ENCODE measurements around the gene CRYBG1. TPM values are rescaled to one million over a fixed set of nuclear protein-coding genes. Genes with fewer than 3 reads are reported as not detected.

CRYBG1 gene
- total and polyA plus RNA-seq, 2 of the 13 experiments (the other 11 are each of a cell fraction or from before 2014, with no cell fraction given) = 10.1 to 21.9 TPM

DNA sequence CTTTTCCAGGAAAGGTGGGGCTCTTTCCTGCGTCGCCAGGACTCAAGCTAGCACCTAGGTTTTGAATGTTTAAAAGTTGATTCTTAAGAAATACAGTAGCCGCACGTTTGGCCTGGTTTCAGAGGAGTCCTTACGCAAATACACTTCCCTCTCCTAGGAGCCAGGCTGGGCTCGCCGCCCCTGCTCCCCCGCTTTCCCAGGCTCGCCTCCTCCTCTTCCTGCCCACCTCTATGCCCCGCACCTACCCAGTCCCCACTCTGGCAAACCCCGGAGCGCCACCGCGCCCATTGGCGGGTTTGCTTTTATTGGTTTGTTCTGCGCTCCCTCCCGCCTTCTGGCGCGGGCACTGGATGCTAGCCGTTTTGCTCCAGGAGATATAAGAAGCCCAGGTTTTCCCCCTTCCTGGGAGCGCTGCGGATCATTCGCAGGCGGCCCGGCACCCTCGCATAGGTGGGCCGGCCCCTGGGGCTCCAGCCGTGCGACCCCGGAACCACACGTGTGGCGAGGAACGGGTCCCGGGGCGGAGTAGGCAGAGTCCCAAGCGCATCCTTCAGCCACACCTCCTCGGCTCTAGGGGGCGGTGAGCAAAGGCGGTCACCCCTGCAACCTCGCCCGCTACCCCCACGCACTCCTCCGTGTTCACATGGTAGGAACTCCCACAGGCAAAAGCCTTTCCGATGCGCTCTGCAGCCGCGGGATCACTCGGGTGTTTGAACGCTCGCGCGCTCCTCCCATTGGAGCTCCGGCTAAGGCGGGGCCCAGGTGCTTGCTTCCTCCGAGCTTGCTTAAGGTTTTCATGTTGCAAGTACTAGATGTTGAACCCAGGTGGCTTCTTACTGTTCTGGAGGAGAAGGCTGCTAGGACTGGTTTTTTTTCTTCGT lies 149.8 kb downstream of the CRYBG1 start (continued):
- no peak for TF ChIP-seq MIXL1 (CRISPR knock-in tag; IDR thresholded peaks at IDR 0.05)
- no peak for TF ChIP-seq NAIF1 (CRISPR knock-in tag; IDR thresholded peaks at IDR 0.05; ENCODE audit: borderline replicate concordance)
- TF ChIP-seq, protein P1, sequence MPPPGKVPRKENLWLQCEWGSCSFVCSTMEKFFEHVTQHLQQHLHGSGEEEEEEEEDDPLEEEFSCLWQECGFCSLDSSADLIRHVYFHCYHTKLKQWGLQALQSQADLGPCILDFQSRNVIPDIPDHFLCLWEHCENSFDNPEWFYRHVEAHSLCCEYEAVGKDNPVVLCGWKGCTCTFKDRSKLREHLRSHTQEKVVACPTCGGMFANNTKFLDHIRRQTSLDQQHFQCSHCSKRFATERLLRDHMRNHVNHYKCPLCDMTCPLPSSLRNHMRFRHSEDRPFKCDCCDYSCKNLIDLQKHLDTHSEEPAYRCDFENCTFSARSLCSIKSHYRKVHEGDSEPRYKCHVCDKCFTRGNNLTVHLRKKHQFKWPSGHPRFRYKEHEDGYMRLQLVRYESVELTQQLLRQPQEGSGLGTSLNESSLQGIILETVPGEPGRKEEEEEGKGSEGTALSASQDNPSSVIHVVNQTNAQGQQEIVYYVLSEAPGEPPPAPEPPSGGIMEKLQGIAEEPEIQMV (CRISPR knock-in tag; IDR thresholded peaks at IDR 0.05; ENCODE audit: low read depth) = no peak
- TF ChIP-seq ZNF33B (CRISPR knock-in tag; IDR thresholded peaks at IDR 0.05) = no peak
- no peak for TF ChIP-seq RNF2 (conservative IDR thresholded peaks at IDR 0.05; ENCODE audit: low read depth)
- TF ChIP-seq ZNF747 (CRISPR knock-in tag; IDR thresholded peaks at IDR 0.05; ENCODE audit: borderline replicate concordance) = no peak; the same call in 1 of the 2 replicates
- TF ChIP-seq ZNF75D (CRISPR knock-in tag; IDR thresholded peaks at IDR 0.05; ENCODE audit: borderline replicate concordance) = no peak
- 0 out of 2 replicates have a peak, but pooled peaks have one; percentile 37 for TF ChIP-seq HOXA5 (CRISPR knock-in tag; IDR thresholded peaks at IDR 0.05)
- TF ChIP-seq, protein P2, sequence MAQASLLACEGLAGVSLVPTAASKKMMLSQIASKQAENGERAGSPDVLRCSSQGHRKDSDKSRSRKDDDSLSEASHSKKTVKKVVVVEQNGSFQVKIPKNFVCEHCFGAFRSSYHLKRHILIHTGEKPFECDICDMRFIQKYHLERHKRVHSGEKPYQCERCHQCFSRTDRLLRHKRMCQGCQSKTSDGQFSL (CRISPR knock-in tag; IDR thresholded peaks at IDR 0.05) = no peak
- TF ChIP-seq, protein P3, sequence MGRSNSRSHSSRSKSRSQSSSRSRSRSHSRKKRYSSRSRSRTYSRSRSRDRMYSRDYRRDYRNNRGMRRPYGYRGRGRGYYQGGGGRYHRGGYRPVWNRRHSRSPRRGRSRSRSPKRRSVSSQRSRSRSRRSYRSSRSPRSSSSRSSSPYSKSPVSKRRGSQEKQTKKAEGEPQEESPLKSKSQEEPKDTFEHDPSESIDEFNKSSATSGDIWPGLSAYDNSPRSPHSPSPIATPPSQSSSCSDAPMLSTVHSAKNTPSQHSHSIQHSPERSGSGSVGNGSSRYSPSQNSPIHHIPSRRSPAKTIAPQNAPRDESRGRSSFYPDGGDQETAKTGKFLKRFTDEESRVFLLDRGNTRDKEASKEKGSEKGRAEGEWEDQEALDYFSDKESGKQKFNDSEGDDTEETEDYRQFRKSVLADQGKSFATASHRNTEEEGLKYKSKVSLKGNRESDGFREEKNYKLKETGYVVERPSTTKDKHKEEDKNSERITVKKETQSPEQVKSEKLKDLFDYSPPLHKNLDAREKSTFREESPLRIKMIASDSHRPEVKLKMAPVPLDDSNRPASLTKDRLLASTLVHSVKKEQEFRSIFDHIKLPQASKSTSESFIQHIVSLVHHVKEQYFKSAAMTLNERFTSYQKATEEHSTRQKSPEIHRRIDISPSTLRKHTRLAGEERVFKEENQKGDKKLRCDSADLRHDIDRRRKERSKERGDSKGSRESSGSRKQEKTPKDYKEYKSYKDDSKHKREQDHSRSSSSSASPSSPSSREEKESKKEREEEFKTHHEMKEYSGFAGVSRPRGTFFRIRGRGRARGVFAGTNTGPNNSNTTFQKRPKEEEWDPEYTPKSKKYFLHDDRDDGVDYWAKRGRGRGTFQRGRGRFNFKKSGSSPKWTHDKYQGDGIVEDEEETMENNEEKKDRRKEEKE (IDR thresholded peaks at IDR 0.05) = no peak
- TF ChIP-seq, protein P4, sequence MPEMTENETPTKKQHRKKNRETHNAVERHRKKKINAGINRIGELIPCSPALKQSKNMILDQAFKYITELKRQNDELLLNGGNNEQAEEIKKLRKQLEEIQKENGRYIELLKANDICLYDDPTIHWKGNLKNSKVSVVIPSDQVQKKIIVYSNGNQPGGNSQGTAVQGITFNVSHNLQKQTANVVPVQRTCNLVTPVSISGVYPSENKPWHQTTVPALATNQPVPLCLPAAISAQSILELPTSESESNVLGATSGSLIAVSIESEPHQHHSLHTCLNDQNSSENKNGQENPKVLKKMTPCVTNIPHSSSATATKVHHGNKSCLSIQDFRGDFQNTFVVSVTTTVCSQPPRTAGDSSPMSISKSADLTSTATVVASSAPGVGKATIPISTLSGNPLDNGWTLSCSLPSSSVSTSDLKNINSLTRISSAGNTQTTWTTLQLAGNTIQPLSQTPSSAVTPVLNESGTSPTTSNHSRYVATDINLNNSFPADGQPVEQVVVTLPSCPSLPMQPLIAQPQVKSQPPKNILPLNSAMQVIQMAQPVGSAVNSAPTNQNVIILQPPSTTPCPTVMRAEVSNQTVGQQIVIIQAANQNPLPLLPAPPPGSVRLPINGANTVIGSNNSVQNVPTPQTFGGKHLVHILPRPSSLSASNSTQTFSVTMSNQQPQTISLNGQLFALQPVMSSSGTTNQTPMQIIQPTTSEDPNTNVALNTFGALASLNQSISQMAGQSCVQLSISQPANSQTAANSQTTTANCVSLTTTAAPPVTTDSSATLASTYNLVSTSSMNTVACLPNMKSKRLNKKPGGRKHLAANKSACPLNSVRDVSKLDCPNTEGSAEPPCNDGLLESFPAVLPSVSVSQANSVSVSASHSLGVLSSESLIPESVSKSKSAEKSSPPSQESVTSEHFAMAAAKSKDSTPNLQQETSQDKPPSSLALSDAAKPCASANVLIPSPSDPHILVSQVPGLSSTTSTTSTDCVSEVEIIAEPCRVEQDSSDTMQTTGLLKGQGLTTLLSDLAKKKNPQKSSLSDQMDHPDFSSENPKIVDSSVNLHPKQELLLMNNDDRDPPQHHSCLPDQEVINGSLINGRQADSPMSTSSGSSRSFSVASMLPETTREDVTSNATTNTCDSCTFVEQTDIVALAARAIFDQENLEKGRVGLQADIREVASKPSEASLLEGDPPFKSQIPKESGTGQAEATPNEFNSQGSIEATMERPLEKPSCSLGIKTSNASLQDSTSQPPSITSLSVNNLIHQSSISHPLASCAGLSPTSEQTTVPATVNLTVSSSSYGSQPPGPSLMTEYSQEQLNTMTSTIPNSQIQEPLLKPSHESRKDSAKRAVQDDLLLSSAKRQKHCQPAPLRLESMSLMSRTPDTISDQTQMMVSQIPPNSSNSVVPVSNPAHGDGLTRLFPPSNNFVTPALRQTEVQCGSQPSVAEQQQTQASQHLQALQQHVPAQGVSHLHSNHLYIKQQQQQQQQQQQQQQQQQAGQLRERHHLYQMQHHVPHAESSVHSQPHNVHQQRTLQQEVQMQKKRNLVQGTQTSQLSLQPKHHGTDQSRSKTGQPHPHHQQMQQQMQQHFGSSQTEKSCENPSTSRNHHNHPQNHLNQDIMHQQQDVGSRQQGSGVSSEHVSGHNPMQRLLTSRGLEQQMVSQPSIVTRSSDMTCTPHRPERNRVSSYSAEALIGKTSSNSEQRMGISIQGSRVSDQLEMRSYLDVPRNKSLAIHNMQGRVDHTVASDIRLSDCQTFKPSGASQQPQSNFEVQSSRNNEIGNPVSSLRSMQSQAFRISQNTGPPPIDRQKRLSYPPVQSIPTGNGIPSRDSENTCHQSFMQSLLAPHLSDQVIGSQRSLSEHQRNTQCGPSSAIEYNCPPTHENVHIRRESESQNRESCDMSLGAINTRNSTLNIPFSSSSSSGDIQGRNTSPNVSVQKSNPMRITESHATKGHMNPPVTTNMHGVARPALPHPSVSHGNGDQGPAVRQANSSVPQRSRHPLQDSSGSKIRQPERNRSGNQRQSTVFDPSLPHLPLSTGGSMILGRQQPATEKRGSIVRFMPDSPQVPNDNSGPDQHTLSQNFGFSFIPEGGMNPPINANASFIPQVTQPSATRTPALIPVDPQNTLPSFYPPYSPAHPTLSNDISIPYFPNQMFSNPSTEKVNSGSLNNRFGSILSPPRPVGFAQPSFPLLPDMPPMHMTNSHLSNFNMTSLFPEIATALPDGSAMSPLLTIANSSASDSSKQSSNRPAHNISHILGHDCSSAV (CRISPR knock-in tag; IDR thresholded peaks at IDR 0.05; ENCODE audit: borderline replicate concordance) = no peak
- no peak for TF ChIP-seq FOSL2 (CRISPR knock-in tag; IDR thresholded peaks at IDR 0.05)
- no peak for TF ChIP-seq POLR2A (IDR thresholded peaks at IDR 0.05; ENCODE audit: insufficient read depth in 1 of 2, low read depth in 2 of 2, low read length in 2 of 2)
- TF ChIP-seq ZNF569 (CRISPR knock-in tag; IDR thresholded peaks at IDR 0.05; ENCODE audit: borderline replicate concordance) = no peak
- TF ChIP-seq ZNF83 (CRISPR knock-in tag; IDR thresholded peaks at IDR 0.05; ENCODE audit: borderline replicate concordance) = no peak
- TF ChIP-seq BHLHE40 (IDR thresholded peaks at IDR 0.05; ENCODE audit: low read length) = no peak
- no peak for TF ChIP-seq SRF (IDR thresholded peaks at IDR 0.05; ENCODE audit: low read depth, low read length)
